Uterus (tissue), 2 donors: ENCODE measurements around the gene CDCA4.

ENCODE experiments used
- CTCF ChIP-seq, 4 experiments: fragments of 200-600 bp in 2 of 4; fragments of 450-650 bp in 2 of 4; sonication (generic) in 2 of 4; IDR thresholded peaks; one replicate each; pipeline ENCODE4 v1.5.1; 2016 to 2019; ENCODE audit warnings: antibody characterized with exemption in 4 of 4, mild to moderate bottlenecking in 2 of 4, moderate library complexity in 1 of 4
- POLR2A ChIP-seq, 2 donors: fragments of 450-650 bp; IDR thresholded peaks; one replicate each; pipeline ENCODE4 v1.6.1; 2016; ENCODE audit warnings: antibody characterized with exemption in 2 of 2, mild to moderate bottlenecking in 1 of 2, moderate library complexity in 1 of 2

DNA sequence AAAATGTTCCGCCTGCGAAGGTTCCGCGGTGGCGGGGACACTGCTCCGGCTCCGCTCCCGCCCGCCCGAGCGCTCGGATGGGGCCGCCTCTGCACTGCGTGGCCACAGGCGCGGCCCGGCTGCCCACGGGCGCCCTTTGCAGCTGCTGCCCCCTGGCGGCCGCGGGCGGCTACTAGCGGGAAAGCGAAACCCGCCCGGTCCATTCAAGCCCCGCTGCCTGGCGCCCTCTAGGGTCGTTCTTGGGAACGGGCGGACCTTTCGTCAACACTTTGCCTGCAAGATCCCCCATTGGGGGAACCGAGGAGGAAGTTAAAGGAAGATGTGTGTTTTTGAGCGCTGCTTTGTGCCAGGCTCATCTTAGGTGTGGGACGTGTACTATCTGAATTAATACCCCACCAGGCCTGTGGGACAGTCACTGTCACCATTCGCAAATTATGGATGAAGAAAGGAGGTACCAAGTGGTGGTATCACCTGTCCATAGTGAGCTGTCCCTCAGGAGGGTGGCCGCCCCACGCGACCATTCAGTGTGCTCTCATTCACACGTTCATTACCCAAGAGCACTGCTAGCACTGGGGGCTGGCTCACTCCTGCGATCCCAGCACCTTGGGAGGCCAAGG is 24.9 kb upstream of the CDCA4 start:
- peak; percentile 100 for TF ChIP-seq CTCF (IDR thresholded peaks at IDR 0.05)
- no peak for TF ChIP-seq POLR2A (IDR thresholded peaks at IDR 0.05)
